A673 (cell line): ENCODE measurements around the gene TBX1. TPM values are rescaled to one million over a fixed set of nuclear protein-coding genes. Genes with fewer than 3 reads are reported as not detected.

ENCODE experiments used
- BruUV-seq: library from RNA; stranded (reverse); fragments of 400-500 nt; replicated peaks from 2 replicates; lab custom pipeline; 2021; lab: Mats Ljungman, UMichigan
- CTCF ChIA-PET: fragments of 300-600 bp; sonication (Branson Sonifier 250); formaldehyde crosslinking; loops from one replicate; lab custom pipeline; 2022; ENCODE audit warnings: antibody characterized with exemption; lab: Charles Lee
- POLR2A ChIA-PET: fragments of 300-600 bp; sonication (Branson Sonifier 250); formaldehyde crosslinking; loops from one replicate; lab custom pipeline; 2022; ENCODE audit warnings: antibody characterized with exemption; ENCODE audit not compliant: low non-redundant PET; lab: Charles Lee
- DNase-seq: peaks from one replicate; pipeline ENCODE4 v3.0.0-alpha.2; 2015; ENCODE audit warnings: low spot score
- H3K27ac ChIP-seq: fragments of 200-600 bp; sonication (generic); 2 replicates; pipeline ENCODE4 v1.5.1; 2016; ENCODE audit warnings: mixed run types, low read depth, mild to moderate bottlenecking, mixed read lengths, antibody characterized with exemption, low read length; ENCODE audit not compliant: poor library complexity, severe bottlenecking
- H3K27me3 ChIP-seq: fragments of 200-600 bp; sonication (generic); replicated peaks from 2 replicates; pipeline ENCODE4 v1.6.1; 2017; ENCODE audit warnings: mixed run types, low read depth, mild to moderate bottlenecking, mixed read lengths, antibody characterized with exemption, low read length; ENCODE audit not compliant: insufficient read depth, poor library complexity
- H3K36me3 ChIP-seq: fragments of 200-600 bp; sonication (generic); 2 replicates; pipeline ENCODE4 v1.6.1; 2016; ENCODE audit warnings: mixed run types, mild to moderate bottlenecking, mixed read lengths, antibody characterized with exemption, low read length; ENCODE audit not compliant: insufficient read depth, poor library complexity, severe bottlenecking
- H3K4me1 ChIP-seq: fragments of 200-600 bp; sonication (generic); 2 replicates; pipeline ENCODE4 v1.6.1; 2017; ENCODE audit warnings: mixed run types, mild to moderate bottlenecking, mixed read lengths, antibody characterized with exemption, low read length; ENCODE audit not compliant: insufficient read depth, poor library complexity, severe bottlenecking
- H3K4me3 ChIP-seq: fragments of 200-600 bp; sonication (generic); 2 replicates; pipeline ENCODE4 v1.5.1; 2016; ENCODE audit warnings: low read depth, mixed run types, mild to moderate bottlenecking, mixed read lengths, low read length; ENCODE audit not compliant: poor library complexity, severe bottlenecking
- H3K9me3 ChIP-seq: fragments of 200-600 bp; sonication (generic); 2 replicates; pipeline ENCODE4 v1.6.1; 2016; ENCODE audit warnings: mixed run types, low read depth, mild to moderate bottlenecking, mixed read lengths, antibody characterized with exemption, low read length; ENCODE audit not compliant: poor library complexity, severe bottlenecking
- CTCF ChIP-seq: fragments of 300-800, 200-600 bp; sonication (generic); conservative IDR thresholded peaks from 2 replicates; pipeline ENCODE4 v1.5.1; 2017; ENCODE audit warnings: low read depth, mild to moderate bottlenecking, antibody characterized with exemption, low read length, moderate library complexity, mixed read lengths
- EZH2 ChIP-seq: fragments of 200-600 bp; sonication (generic); IDR thresholded peaks from 2 replicates; pipeline ENCODE4 v1.6.1; 2017; ENCODE audit warnings: borderline replicate concordance, low read depth, mild to moderate bottlenecking, mixed read lengths, antibody characterized with exemption, low read length; ENCODE audit not compliant: poor library complexity, severe bottlenecking
- intact Hi-C: fragments of 100-400 bp; cut with micrococcal nuclease; formaldehyde crosslinking; loops from one replicate; pipeline ENCODE4 v1.10.0; 2022; ENCODE audit not compliant: unreplicated experiment
- total RNA-seq: library from RNA; stranded (reverse); gene quantifications from 2 replicates; pipeline ENCODE4 v1.2.3, GENCODE V29; 2021

TBX1 gene
- total RNA-seq, 1 experiment from 2014 or later: 3.6 TPM

DNA sequence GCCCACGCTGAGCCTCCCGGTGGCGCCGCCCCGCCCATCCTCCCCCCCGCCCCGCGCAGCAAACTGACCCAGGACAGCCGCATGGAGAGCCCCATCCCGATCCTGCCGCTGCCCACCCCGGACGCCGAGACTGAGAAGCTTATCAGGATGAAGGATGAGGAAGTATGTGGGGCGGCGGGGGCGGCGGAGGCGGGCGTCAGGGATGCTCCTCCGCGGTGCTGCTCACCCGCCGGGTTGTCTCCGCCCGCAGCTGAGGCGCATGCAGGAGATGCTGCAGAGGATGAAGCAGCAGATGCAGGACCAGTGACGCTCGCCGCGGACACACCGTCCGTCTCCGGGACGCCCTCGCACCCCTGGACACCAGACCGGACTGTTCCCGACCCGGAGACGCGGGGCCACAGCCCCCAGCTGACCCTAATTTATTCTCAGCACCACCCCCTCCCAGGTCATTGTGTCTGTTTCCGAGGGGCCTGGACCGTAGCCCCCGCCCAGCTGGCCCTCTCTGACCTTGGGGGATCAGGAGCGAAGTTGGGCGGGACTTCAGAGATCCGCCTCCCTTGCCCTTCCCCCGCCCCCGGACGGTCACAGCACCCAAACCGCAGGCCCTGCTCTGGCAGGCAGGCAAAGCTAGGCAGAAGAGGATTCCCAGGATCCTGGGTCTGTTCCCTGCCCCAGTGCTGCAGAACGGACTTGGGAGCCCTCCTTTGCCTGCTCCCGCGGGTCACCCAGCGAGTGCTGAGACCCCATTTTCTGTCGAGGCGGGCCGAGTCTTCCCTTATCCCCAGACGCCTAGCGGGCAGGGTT lies 38.2 kb upstream of the TBX1 start:
- TF ChIP-seq EZH2 (no peak), CTCF (no peak)
- Histone ChIP-seq H3K4me1 (no peaks in the 10 kb centered on the region), H3K36me3 (peaks cover 31% of the 10 kb centered on the region), H3K27me3 (no peaks in the 10 kb centered on the region), H3K9me3 (no peaks in the 10 kb centered on the region), H3K4me3 (no peak overlapping the region), H3K27ac (no peak overlapping the region)
- TSS peak; percentile 48 for BruUV-seq
- no peak for DNase-seq
- intact Hi-C loops: no loop called here
- CTCF ChIA-PET: interaction anchor here (0.6 kb wide), 1 partner anchor 1689 kb away, joined by 4 read pairs; no protein-coding TSS in a partner anchor
- POLR2A ChIA-PET: no interaction called here

- TF ChIP-seq CTCF: no peak
- no peak for TF ChIP-seq EZH2
- Histone ChIP-seq H3K4me1 (no peaks in the 10 kb centered on the region), H3K9me3 (no peaks in the 10 kb centered on the region), H3K36me3 (peaks cover 31% of the 10 kb centered on the region), H3K27me3 (no peaks in the 10 kb centered on the region), H3K4me3 (no peak overlapping the region), H3K27ac (no peak overlapping the region)
- CTCF ChIA-PET: no interaction called here
- intact Hi-C loops: no loop called here
- no TSS peak for BruUV-seq
- POLR2A ChIA-PET: no interaction called here
- DNase-seq: no peak
Measured at GRCh38 chr22:19722982-19723231, 37.7 kb upstream of the TBX1 start.

GRCh38 chr22:19723232-19723982 lies 37.2 kb upstream of the TBX1 start, which contains the start of gene GP1BB:
Gene GP1BB (plus strand): TSS chr22:19723539. CDS start chr22:19723570, 31 bp downstream.
- POLR2A ChIA-PET: no interaction called here
- DNase-seq: no peak

More at GRCh38 chr22:19723232-19723982, 37.2 kb upstream of the TBX1 start, which contains the start of gene GP1BB:
- Histone ChIP-seq H3K4me3 (no peak within 1 kb of the TSS), H3K36me3 (peaks cover 31% of the 10 kb centered on the region), H3K9me3 (no peaks in the 10 kb centered on the region), H3K27me3 (no peaks in the 10 kb centered on the region), H3K27ac (no peak within 1 kb of the TSS), H3K4me1 (no peaks in the 10 kb centered on the region)
- intact Hi-C loops: no loop called here
- no peak for TF ChIP-seq EZH2
- TF ChIP-seq CTCF: no peak
- CTCF ChIA-PET: no interaction called here
- no TSS peak for BruUV-seq
